Activated T-helper 2 cell treated with anti-CD3 and anti-CD28 coated beads, Interferon-gamma antibody, Interleukin-2, Interleukin-4, amounts not matched to agents 10 μg/mL and 5 μg/mL and 100 μg/mL, durations not matched to agents 14 hours and 24 hours and 36 hours (primary cell): Measurements from ENCODE around the gene KRT35. TPM values are rescaled to one million over a fixed set of nuclear protein-coding genes. Genes with fewer than 3 reads are reported as not detected.

ENCODE experiments used
- DNase-seq: peaks from one replicate; pipeline ENCODE4 v3.0.0; 2021; ENCODE audit warnings: low spot score
- H3K27ac Mint-ChIP-seq: one replicate; pipeline ENCODE4 v1.8.0; 2021; ENCODE audit warnings: mixed read lengths
- H3K27me3 Mint-ChIP-seq: one replicate; pipeline ENCODE4 v1.8.0; 2021; ENCODE audit warnings: low read depth, mixed read lengths
- H3K36me3 Mint-ChIP-seq: one replicate; pipeline ENCODE4 v1.8.0; 2021; ENCODE audit warnings: low read depth, mixed read lengths
- H3K4me1 Mint-ChIP-seq: one replicate; pipeline ENCODE4 v1.8.0; 2021; ENCODE audit warnings: low read depth, mixed read lengths
- H3K4me3 Mint-ChIP-seq: one replicate; pipeline ENCODE4 v1.8.0; 2021; ENCODE audit warnings: low read depth, mild to moderate bottlenecking, moderate library complexity, mixed read lengths
- H3K9me3 Mint-ChIP-seq: one replicate; pipeline ENCODE4 v1.8.0; 2021; ENCODE audit warnings: mixed read lengths
- intact Hi-C: fragments of 100-400 bp; cut with micrococcal nuclease; formaldehyde crosslinking; loops from one replicate; pipeline ENCODE4 v1.15.1; 2023
- total RNA-seq: library from RNA; stranded (reverse); gene quantifications from 2 replicates; pipeline ENCODE4 v1.2.3, GENCODE V29; 2022

Gene KRT35
- total RNA-seq, 1 donor from 2014 or later, result not detected

DNA sequence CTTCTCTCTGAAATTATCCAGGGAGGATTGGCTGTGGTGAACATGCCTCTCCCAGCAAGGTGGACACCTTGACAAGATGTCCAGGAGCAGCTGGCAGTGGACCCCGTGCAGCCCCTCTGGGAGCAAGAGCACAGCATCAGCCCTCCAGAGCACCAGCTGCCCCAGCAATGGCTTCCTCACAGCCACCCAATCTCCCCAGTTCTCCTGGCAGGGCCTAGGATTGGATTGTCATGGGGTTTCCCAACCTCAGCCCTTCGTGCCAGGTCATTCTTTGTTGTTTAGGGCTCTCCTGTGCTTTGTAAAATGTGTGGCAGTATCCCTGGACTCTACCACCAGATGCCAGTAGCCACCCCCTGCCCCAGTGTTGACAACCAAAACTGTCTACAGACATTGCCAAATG is 10.5 kb upstream of the KRT35 start:
- intact Hi-C loops, result no loop called here
- H3K4me3 Mint-ChIP-seq, result no peak overlapping the region
- no peak for DNase-seq
- H3K4me1 Mint-ChIP-seq, result no peaks in the 10 kb centered on the region
- H3K36me3 Mint-ChIP-seq, result no peaks in the 10 kb centered on the region
- no peaks in the 10 kb centered on the region for H3K27me3 Mint-ChIP-seq
- H3K27ac Mint-ChIP-seq, result no peak overlapping the region
- H3K9me3 Mint-ChIP-seq, result no peaks in the 10 kb centered on the region

DNA sequence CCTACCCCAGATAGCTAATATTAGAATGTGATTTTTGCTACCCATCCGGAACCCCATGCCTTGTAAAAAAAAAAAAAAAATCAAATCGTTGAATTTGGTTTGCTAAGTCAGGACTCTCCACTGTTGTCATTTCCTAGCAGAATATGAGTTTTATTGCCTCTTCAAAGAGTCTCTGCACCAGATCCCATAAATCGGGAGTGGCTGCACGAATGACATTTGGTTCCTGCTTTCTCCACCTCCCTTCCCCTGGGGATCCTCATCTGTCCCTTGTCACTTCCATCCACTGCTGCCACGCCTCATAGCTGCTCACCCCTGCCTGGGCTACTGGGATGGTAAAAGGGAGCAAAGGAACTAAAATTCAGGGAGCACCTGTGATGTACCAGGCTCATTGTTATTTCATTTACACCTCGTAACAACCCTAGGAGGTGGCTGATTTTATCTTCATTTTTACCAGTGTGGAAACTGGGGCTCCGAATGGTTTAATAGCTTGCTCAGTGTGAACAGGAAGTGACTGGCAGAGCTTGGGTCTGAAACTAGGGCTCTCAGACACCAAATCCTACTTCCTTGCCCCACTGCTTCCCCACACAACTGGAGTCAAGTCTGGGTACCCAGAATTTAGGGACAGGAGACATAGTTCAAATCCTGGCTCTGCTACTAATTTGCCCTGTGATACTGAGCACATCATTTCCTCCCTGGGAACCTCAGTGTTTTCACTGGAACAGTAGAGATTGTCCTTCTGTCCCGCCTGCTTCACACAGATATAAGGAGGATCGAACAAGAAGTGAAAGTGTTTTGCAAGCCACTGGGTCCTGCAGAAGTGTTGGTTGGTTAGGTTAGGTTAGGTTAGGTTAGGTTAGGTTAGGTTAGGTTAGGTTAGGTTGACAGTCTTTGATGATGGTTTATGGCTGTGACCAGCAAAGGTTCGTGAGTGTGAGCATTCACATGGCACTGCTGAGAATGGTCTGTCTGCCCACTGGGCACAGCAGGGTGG is 9.3 kb upstream of the KRT35 start:
- no peak overlapping the region for H3K27ac Mint-ChIP-seq

DNA sequence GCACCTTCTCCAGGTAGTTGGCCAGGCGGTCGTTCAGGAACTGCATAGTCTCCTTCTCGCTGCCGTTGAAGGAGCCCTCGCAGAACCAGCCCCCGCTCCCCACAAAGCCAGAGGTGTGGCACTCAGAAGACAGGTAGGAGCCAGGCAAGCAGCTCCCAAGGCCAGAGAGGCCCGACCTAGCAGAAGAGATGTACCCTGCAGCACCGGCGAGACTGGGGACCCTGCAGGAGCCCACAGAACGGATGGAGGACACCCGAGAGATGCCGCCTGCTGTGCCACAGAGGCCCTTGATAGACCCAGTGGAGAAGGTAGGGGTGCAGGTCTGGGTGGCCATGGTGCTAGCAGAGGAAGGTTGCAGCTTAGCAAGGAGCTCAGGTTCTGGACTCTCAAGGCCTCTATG is 8.6 kb upstream of the KRT35 start, which contains the start of gene KRT36:
Gene KRT36, minus strand, starts transcription at position 380 of the 400 bp plus-strand sequence. Its CDS starts 46 bp downstream, at position 334.
- Mint-ChIP-seq H3K4me1 (no peaks in the 10 kb centered on the region), H3K9me3 (no peaks in the 10 kb centered on the region), H3K36me3 (no peaks in the 10 kb centered on the region), H3K4me3 (no peak within 1 kb of the TSS), H3K27me3 (no peaks in the 10 kb centered on the region), H3K27ac (no peak within 1 kb of the TSS)
- no peak for DNase-seq
- intact Hi-C loops, result loop anchor here (5.0 kb wide), 2 partner anchors 58 to 173 kb away; no protein-coding TSS in a partner anchor

More for the DNA sequence above, 9.3 kb upstream of the KRT35 start:
- intact Hi-C loops, result loop anchor here (5.0 kb wide), 2 partner anchors 57 to 172 kb away; no protein-coding TSS in a partner anchor
- no peak for DNase-seq
- no peaks in the 10 kb centered on the region for H3K4me1 Mint-ChIP-seq
- H3K36me3 Mint-ChIP-seq, result no peaks in the 10 kb centered on the region
- no peak overlapping the region for H3K4me3 Mint-ChIP-seq
- H3K27me3 Mint-ChIP-seq, result no peaks in the 10 kb centered on the region
- H3K9me3 Mint-ChIP-seq, result no peaks in the 10 kb centered on the region

DNA sequence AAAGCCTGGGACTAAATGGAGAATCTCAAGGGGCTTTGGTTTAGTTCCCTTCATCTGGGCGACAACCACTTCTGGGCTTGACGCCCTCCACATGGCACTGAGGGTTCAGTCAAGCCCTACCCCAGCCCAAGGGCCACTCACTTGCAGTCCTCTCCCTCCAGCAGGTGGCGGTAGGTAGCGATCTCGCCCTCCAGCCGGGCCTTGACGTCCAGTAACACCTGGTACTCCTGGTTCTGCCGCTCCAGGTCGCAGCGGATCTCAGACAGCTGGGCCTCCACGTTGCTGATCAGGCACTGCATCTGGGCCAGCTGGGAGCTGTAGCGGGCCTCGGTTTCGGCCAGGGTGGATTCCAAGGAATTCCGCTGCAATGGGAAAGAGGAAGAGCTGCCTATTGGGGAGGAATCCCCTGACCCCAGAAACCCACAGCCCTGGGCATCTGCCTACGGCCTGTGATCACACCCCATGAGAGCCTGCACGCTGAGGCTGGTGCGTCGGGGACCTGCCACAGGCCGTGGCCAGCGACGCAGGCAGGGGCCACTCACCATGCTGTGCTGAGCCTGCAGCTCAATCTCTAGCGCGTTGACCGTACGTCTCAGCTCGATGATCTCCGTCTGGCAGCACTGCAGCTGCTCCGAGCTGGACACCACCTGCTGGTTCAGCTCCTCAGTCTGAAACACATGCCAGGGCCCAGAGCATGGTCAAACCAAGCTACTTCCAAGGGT is 6.0 kb upstream of the KRT35 start:
- Mint-ChIP-seq H3K4me3 (no peak overlapping the region), H3K9me3 (no peaks in the 10 kb centered on the region), H3K36me3 (no peaks in the 10 kb centered on the region), H3K27me3 (no peaks in the 10 kb centered on the region), H3K27ac (no peak overlapping the region), H3K4me1 (no peaks in the 10 kb centered on the region)
- peak; percentile 16 for DNase-seq
- intact Hi-C loops, result loop anchor here (5.0 kb wide), 2 partner anchors 60 to 175 kb away; no protein-coding TSS in a partner anchor

DNA sequence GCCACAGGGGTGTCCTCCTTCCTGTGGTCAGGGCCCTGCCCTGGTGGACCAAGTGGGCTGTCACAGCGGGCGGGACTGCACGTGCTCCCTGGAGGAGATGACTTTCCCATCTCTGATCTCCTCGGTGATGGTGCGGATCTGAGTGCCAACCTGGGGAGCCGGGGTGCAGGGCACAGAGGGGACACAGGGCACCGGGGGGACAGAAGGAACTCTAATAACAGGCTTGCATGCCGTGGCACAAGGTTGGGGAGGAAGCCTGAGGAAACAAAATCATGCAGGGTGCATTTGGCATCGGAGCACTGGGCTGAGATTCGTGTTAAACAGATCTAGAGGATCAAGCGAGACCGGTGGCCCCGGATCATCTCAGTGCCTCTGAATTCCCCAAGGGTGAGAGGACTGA is 5.4 kb upstream of the KRT35 start:
- H3K36me3 Mint-ChIP-seq, result no peaks in the 10 kb centered on the region
- no peaks in the 10 kb centered on the region for H3K4me1 Mint-ChIP-seq
- no peak overlapping the region for H3K4me3 Mint-ChIP-seq
- no peak for DNase-seq
- no peak overlapping the region for H3K27ac Mint-ChIP-seq
- H3K9me3 Mint-ChIP-seq, result no peaks in the 10 kb centered on the region
- H3K27me3 Mint-ChIP-seq, result no peaks in the 10 kb centered on the region
- intact Hi-C loops, result loop anchor here (5.0 kb wide), 2 partner anchors 61 to 176 kb away; no protein-coding TSS in a partner anchor

DNA sequence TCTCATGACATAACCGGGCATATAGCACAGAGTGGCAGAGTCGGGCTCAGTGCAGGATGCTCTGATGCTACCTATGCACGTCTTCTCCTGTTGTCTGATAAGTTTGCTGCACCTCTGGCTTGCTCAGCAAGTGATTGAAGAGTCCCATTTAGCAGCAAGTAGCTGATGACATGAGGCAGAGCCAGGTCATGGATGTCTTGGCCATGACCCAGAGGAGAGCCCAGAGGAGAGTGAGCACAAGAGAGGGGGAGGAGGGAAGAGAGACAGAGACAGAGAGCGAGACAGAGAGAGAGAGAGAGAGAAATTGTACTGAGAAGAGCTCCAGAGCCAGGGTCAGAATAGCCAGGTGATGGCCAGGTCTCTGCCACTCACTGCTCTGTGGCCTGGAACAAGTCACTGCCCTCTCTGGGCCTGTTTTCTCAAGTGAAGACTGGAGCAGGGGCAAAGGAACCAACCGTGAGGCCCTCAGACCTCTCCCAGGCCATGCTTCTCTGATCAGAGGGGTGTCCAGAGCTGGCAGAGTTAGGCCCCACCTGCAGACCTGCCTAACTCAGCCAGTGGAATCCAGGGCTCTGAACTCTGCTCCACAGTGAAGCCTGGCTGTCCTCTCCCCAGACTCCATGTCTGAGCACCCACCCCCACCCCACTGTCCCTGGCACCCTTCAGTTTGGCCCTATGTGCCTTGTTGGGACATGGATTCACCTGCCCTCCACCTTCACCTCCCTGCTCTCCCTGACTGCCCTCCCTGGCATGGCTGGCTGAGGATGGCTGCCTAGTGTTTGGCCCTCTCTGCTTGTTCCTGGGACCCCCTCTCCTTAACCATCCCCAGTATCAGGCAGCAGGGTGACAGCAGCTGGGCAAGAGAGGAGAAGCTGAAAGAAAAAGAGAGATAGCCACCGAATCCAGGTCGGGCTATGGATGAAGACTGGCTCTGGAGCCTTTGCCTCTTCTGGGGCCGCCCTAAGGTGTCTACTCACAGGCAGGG is 4.3 kb upstream of the KRT35 start:
- Mint-ChIP-seq H3K36me3 (no peaks in the 10 kb centered on the region), H3K4me3 (no peak overlapping the region), H3K27ac (no peak overlapping the region), H3K4me1 (no peaks in the 10 kb centered on the region), H3K27me3 (no peaks in the 10 kb centered on the region), H3K9me3 (no peaks in the 10 kb centered on the region)
- DNase-seq, result no peak
- intact Hi-C loops, result loop anchor here (5.0 kb wide), 2 partner anchors 62 to 177 kb away; no protein-coding TSS in a partner anchor

DNA sequence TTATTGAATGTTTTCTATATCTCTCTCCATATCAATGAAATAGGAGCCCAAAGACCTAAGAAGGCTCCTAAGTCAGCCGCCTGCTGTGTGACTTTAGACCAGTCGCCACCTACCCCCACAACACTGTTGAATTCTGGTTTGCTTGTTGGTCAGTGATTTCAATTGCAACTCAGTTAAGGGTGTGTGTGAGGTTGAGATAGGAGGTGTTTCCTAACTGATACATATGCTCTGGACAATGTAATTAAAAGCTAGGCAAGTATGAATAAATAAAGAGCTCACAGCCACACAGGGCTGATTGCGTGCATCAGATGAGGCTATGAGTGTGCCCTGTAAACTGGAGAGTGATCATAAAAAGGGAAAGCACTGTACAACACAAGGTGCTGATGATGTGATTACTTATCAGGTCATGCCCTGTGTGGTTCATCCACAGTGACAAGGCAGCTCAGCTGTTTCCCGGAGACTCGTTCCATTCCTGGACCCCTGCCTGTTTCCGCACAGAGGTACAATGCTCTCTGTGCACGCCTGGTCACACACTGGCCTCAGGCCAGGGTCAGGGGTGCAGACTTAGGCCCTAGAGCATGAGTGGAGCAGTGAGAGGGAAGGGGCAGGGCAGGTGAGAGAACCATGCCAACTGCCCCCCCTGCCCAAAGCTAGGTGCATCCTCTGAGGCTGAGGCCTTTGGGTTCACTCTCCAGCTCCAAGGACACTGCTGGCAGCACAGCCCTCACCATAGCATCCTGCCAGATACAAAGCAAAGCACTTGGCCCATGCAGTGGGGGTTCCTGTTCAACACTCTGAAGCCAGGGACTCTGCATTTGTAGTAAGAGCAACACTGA is 3.3 kb upstream of the KRT35 start:
- no peak overlapping the region for H3K4me3 Mint-ChIP-seq
- no peak overlapping the region for H3K27ac Mint-ChIP-seq
- no peak for DNase-seq
- no peaks in the 10 kb centered on the region for H3K9me3 Mint-ChIP-seq
- no peaks in the 10 kb centered on the region for H3K4me1 Mint-ChIP-seq
- intact Hi-C loops, result no loop called here
- H3K27me3 Mint-ChIP-seq, result no peaks in the 10 kb centered on the region
- H3K36me3 Mint-ChIP-seq, result no peaks in the 10 kb centered on the region

DNA sequence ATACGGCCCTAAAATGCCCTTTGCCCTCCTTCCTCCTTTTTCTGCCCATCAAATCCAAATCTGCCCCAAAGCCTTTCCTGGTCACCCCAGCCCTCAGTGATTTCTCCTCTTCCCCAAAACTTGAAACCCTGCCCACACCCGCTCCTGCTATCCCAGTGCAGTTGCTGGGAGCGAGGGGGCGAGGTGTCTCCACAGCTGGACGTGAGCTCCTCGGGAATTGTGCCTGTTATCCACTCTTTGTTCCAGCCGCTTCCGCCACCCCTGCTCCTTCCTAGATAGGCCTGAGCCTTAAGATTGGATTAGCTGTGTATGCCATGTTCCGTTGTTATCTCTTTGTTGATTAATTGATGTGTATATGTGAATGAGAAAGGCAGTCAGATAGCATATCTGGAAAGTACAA is 2.6 kb upstream of the KRT35 start:
- intact Hi-C loops, result no loop called here
- Mint-ChIP-seq H3K36me3 (no peaks in the 10 kb centered on the region), H3K27ac (no peak overlapping the region), H3K4me1 (no peaks in the 10 kb centered on the region), H3K27me3 (no peaks in the 10 kb centered on the region), H3K9me3 (no peaks in the 10 kb centered on the region), H3K4me3 (no peak overlapping the region)
- DNase-seq, result no peak

DNA sequence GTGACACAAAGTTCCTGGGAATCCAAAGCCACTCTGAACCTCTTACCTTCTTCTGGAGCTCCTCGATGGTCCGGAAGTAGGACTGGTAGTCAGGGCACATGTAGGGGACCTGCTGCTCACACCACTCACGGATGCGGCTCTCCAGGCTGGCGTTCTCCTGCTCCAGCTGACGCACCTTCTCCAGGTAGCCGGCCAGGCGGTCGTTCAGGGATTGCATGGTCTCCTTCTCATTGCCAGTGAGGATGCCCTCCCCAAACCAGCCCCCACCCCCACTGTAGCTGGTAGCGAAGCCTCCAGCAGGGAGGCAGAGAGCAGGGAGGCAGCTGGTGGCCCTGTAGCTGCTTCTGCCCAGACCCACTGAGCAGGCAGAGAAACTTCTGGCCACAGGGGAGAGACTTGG is 370 bp downstream of the KRT35 start:
- Mint-ChIP-seq H3K4me1 (no peaks in the 10 kb centered on the region), H3K36me3 (no peaks in the 10 kb centered on the region), H3K4me3 (no peak overlapping the region), H3K27ac (no peak overlapping the region), H3K27me3 (no peaks in the 10 kb centered on the region), H3K9me3 (no peaks in the 10 kb centered on the region)
- DNase-seq, result no peak
- intact Hi-C loops, result no loop called here

DNA sequence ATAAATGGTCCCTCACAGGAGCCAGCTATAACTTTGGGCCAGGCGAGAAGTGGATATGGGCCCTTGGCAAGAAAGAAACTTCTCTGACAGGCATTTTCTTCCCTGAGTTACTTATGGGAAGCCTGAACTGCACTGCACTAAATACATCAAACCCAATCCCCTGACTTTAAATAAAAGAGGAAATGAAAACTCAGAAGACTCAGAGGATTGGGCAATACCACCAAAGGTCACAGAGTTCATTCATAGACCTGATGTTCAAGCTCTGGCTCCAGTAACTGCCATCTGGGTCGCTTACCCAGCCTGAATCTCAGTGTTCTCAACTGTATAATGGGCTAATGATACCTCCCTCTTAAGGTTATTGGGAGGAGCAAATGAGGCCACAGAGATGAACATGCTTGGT is 815 bp downstream of the KRT35 start:
- Mint-ChIP-seq H3K4me3 (no peak overlapping the region), H3K36me3 (no peaks in the 10 kb centered on the region), H3K4me1 (no peaks in the 10 kb centered on the region), H3K27ac (no peak overlapping the region), H3K27me3 (no peaks in the 10 kb centered on the region), H3K9me3 (no peaks in the 10 kb centered on the region)
- no peak for DNase-seq
- intact Hi-C loops, result no loop called here

DNA sequence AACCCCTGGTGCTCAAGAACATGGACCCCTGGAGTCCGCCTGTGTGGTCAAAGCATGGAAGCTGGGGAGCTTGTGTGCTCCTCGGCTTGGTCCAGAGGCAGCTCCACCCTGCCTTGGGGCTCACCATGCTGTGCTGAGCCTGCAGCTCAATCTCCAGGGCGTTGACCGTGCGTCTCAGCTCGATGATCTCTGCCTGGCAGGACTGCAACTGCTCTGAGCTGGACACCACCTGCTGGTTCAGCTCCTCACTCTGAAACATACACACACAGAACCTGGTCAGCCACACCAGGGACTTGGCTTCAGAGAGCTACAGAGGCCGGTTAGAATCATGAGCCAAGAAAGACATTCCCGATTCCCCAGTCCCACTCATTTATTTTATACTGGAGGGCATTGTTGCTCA is 2.7 kb downstream of the KRT35 start:
- intact Hi-C loops, result no loop called here
- no peak for DNase-seq
- Mint-ChIP-seq H3K27ac (no peak overlapping the region), H3K4me1 (no peaks in the 10 kb centered on the region), H3K4me3 (no peak overlapping the region), H3K36me3 (no peaks in the 10 kb centered on the region), H3K9me3 (no peaks in the 10 kb centered on the region), H3K27me3 (no peaks in the 10 kb centered on the region)
